Measurements from ENCODE around the gene STOM. TPM values are rescaled to one million over a fixed set of nuclear protein-coding genes. Genes with fewer than 3 reads are reported as not detected.

The STOM gene
- total RNA-seq, 2 experiments from 2014 or later: 34.7 to 44.5 TPM

DNA sequence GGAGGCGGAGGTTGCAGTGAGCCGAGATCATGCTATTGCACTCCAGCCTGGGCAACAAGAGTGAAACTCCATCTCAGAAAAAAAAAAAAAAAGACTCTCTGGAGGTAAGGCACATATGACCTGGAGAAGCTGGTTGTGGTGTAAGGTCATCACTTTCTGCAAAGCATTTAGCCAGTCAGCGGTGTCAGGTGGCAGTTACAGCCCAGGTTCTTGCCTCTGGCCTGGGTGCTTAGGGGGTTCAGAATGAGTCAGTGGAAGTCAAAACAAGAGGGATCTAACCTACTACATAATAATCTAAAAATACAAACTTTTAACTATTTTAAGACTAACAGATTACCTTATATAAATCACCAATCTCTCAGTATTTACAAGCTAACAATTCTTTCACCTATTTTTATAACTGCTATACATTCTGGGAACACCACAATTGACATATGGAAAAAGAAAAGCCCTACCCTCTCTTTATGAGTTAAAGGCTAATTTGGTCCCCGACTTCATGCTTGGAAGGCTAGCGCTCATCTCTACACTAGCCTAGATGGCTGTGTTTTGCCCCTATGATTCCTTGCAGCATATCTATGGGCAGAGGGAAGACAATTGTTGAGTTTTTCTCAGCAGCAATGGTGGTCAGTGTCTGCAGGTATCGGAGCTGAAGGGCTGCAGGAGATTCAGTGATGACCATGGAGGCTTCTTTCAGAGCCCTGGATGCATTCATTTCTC, 29.2 kb downstream of the STOM start:
- Mint-ChIP-seq H3K27ac (no peak overlapping the region), H3K4me3 (no peak overlapping the region), H3K27me3 (no peaks in the 10 kb centered on the region), H3K4me1 (peaks cover 2% of the 10 kb centered on the region), H3K9me3 (ENCODE audit: low read depth) (no peaks in the 10 kb centered on the region), H3K36me3 (ENCODE audit: low read depth) (peaks cover 3% of the 10 kb centered on the region)
- ChIA-PET POLR2A (no interaction called here), CTCF (interaction anchor here (1.0 to 2.9 kb wide), 2 partner anchors 20 to 21 kb away, joined by 3 to 20 read pairs; no protein-coding TSS in a partner anchor)
- ATAC-seq: peak; percentile 30
- no peak for DNase-seq
- intact Hi-C loops (cut with DNase I, micrococcal nuclease): no loop called here

DNA sequence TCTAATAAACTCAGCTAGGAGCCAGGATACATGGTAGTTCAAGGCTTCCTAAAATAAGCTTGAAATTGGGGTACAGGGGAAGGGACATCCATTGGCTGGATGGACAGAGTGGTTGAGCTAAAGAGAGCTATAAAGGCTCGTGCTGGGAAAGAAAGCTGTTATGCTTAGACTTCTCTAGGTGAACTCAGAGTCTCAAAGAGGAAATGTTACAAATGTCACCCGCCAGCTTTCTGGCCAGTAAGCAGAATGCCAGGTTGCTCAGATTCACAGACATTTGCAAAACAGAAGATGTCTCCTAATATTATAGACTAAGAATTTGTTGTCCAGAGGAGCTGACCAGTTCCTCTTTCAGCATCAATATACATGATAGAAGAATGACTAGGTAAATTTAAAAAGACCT, 30.6 kb downstream of the STOM start:
- H3K36me3 Mint-ChIP-seq (ENCODE audit: low read depth): peaks cover 3% of the 10 kb centered on the region
- POLR2A ChIA-PET: no interaction called here
- DNase-seq (no peak), ATAC-seq (no peak)
- H3K4me1 Mint-ChIP-seq: peaks cover 2% of the 10 kb centered on the region
- CTCF ChIA-PET: interaction anchor here (0.6 to 2.9 kb wide), 7 partner anchors 12 to 72 kb away, joined by 3 to 20 read pairs (median 3); no protein-coding TSS in a partner anchor
- H3K9me3 Mint-ChIP-seq (ENCODE audit: low read depth): no peaks in the 10 kb centered on the region
- H3K27me3 Mint-ChIP-seq: no peaks in the 10 kb centered on the region
- H3K27ac Mint-ChIP-seq: no peak overlapping the region
- intact Hi-C loops (cut with DNase I, micrococcal nuclease): no loop called here
- no peak overlapping the region for H3K4me3 Mint-ChIP-seq

DNA sequence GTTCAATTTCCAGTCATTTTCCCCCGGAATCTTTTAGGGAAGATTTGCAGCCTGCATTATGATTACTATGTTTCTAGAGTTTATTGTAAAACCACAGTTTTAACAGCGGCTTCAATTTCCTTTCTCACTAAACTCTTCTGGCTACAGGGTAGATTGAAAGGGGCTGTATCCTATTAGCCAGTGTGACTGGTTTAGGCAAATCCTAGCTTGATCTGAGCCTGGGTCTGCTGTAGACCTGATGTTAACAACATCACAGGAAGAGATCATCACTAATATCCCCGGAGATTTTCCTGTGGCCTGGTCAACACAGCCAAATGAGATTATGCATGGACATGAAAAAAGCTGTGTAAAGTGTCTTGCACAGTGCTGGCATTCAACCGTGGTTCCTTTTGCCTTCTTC, 33.4 kb downstream of the STOM start:
- Mint-ChIP-seq H3K4me3 (no peak overlapping the region), H3K9me3 (ENCODE audit: low read depth) (no peaks in the 10 kb centered on the region), H3K4me1 (no peaks in the 10 kb centered on the region), H3K27me3 (no peaks in the 10 kb centered on the region), H3K27ac (no peak overlapping the region), H3K36me3 (ENCODE audit: low read depth) (peaks cover 3% of the 10 kb centered on the region)
- no peak for DNase-seq
- intact Hi-C loops (cut with DNase I, micrococcal nuclease): no loop called here
- POLR2A ChIA-PET: no interaction called here
- CTCF ChIA-PET: no interaction called here
- ATAC-seq: no peak

DNA sequence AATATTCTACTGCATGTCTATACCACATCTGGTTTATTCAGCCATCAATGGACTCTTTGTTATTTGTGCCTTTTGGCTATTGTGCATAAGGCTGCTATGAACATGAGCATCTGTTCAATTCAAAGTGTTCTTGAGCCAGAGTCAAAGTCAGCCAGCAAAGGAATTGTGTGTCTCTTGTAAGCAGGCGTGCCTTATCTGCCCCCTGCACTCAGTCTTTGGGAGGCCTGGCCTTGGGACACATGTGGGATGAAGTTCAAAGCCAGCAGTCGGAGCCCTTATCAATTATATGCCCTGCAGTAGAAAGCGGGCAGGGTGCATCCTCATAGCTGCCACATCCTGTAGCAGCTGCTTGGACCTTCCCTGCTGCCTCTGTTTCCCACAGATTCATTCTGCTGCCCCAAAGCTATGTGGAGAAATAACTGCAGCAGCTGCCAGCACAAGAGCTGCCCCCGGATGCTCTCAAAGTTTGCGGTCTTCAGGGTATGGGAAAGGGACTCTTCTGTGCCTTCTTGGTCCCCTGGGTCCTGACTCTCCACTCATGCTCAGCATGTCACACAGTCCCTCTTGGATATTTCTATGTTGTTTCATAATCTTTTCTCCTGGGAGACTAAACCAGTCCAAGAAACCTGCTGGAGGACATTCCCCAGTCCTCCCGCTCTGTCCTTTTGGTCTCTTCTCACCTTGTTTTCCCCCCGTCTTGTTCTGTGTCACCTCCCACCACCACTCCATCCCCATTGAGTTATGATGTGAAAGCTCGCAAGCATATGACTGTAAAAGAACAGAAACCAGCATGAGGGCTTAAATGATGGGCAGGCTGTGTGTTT, 35.9 kb downstream of the STOM start:
- Mint-ChIP-seq H3K4me3 (no peak overlapping the region), H3K9me3 (ENCODE audit: low read depth) (no peaks in the 10 kb centered on the region), H3K4me1 (no peaks in the 10 kb centered on the region), H3K27ac (no peak overlapping the region), H3K36me3 (ENCODE audit: low read depth) (peaks cover 3% of the 10 kb centered on the region), H3K27me3 (no peaks in the 10 kb centered on the region)
- ChIA-PET POLR2A (no interaction called here), CTCF (interaction anchor here (0.5 to 1.1 kb wide), 3 partner anchors 14 to 595 kb away, joined by 3 read pairs; no protein-coding TSS in a partner anchor)
- ATAC-seq (no peak), DNase-seq (no peak)
- intact Hi-C loops (cut with DNase I, micrococcal nuclease): no loop called here

DNA sequence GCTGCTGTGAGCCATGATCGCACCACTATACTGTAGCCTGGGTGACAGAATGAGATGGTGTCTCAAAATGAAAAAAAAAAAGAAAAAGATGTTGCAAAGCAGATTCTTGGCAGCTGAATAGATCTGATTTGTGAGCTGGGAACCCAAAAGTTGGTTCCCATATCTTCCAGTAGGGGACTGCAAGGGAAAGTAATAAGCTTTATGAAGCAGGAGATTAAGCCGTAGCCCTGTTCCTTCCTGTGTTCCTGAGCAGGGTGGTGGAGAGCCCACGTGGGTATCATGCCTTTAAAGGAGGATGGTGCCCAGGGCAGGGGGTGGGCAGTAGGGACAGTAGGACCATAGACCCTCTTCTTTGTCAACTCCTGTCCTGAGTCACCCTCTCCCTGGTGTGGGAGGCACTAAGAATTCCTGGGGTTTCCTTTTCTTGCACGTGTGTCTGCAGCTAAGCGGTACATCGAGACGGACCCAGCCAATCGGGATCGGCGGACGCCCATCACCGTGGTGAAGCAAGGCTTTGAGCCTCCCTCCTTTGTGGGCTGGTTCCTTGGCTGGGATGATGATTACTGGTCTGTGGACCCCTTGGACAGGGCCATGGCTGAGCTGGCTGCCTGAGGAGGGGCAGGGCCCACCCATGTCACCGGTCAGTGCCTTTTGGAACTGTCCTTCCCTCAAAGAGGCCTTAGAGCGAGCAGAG, 37.9 kb downstream of the STOM start:
- Mint-ChIP-seq H3K27ac (no peak overlapping the region), H3K4me3 (no peak overlapping the region), H3K4me1 (no peaks in the 10 kb centered on the region), H3K36me3 (ENCODE audit: low read depth) (no peaks in the 10 kb centered on the region), H3K27me3 (no peaks in the 10 kb centered on the region), H3K9me3 (ENCODE audit: low read depth) (no peaks in the 10 kb centered on the region)
- POLR2A ChIA-PET: no interaction called here
- intact Hi-C loops (cut with DNase I, micrococcal nuclease): no loop called here
- DNase-seq (no peak), ATAC-seq (no peak)
- CTCF ChIA-PET: interaction anchor here (0.6 to 0.8 kb wide), 2 partner anchors 13 to 131 kb away, joined by 4 to 6 read pairs; no protein-coding TSS in a partner anchor

DNA sequence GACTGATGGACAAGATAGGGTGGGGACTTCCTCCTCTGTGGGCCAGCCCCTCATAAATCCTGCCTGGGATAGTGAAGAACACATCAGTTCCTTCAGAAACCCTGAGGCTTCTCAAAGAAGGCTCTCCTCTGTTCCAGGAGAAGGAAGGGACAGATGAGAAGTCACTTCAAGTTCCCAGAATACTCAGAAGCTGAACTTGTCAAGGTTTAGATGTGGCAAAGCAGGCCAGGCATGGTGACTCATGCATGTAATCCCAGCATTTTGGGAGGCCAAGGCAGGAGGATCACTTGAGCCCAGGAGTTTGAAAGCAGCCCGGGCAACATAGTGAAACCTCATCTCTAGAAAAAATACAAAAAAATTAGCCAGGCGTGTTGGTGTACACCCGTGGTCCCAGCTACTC, 38.5 kb downstream of the STOM start:
- H3K9me3 Mint-ChIP-seq (ENCODE audit: low read depth): no peaks in the 10 kb centered on the region
- no peak for ATAC-seq
- CTCF ChIA-PET: interaction anchor here (0.6 to 0.8 kb wide), 2 partner anchors 12 to 68 kb away, joined by 5 to 6 read pairs; no protein-coding TSS in a partner anchor

DNA sequence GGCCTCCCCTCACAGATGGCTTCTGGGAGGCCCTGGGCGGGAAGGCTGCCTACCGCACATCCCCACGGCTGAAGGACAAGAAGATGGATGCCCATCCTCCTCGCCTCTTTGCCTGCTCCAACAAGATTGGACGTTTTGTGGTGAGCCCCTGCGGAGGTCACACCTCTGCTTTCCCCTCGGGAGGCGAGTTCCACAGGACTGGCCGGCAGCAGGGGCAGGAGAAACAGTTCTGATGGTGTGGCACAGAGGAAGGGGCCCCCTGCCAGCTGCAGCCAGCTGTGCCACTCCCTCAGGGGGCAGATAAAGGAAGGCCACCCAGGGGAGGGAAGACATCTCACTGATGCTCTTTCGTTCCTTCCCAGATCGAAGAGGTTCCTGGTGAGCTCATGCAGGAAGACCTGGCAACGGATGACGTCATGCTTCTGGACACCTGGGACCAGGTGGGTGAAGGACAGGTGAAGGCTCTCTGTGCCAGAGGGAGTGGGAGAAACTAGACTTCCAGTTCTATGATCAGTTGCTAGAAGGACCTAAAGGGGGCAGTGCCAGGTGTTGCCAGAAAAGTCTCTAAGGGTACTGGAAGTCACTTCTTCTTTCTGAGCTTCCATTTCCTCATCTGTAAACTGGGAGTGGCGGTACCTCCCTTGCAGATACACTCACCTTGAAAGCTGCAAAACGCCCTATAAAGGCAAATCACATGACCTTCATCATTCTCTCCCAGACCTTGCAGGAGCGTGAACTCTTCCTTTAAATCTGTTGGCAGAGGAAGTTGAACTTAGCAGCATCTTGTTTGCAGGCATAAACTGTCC, 41.0 kb downstream of the STOM start:
- ChIA-PET POLR2A (no interaction called here), CTCF (interaction anchor here (1.2 kb wide), 1 partner anchor 9 kb away, joined by 3 read pairs; no protein-coding TSS in a partner anchor)
- H3K27ac Mint-ChIP-seq: no peak overlapping the region
- H3K4me1 Mint-ChIP-seq: no peaks in the 10 kb centered on the region
- no peak for ATAC-seq
- H3K4me3 Mint-ChIP-seq: no peak overlapping the region
- H3K36me3 Mint-ChIP-seq (ENCODE audit: low read depth): no peaks in the 10 kb centered on the region
- H3K27me3 Mint-ChIP-seq: no peaks in the 10 kb centered on the region
- intact Hi-C loops (cut with DNase I, micrococcal nuclease): no loop called here
- DNase-seq: no peak
- H3K9me3 Mint-ChIP-seq (ENCODE audit: low read depth): no peaks in the 10 kb centered on the region

More for the DNA sequence above, 38.5 kb downstream of the STOM start:
- no peak overlapping the region for H3K27ac Mint-ChIP-seq
- POLR2A ChIA-PET: interaction anchor here (0.5 kb wide), 1 partner anchor 56 kb away, joined by 3 read pairs; no protein-coding TSS in a partner anchor
- intact Hi-C loops (cut with DNase I, micrococcal nuclease): no loop called here
- no peaks in the 10 kb centered on the region for H3K27me3 Mint-ChIP-seq
- no peak for DNase-seq
- H3K4me1 Mint-ChIP-seq: no peaks in the 10 kb centered on the region
- H3K4me3 Mint-ChIP-seq: no peak overlapping the region
- H3K36me3 Mint-ChIP-seq (ENCODE audit: low read depth): no peaks in the 10 kb centered on the region

DNA sequence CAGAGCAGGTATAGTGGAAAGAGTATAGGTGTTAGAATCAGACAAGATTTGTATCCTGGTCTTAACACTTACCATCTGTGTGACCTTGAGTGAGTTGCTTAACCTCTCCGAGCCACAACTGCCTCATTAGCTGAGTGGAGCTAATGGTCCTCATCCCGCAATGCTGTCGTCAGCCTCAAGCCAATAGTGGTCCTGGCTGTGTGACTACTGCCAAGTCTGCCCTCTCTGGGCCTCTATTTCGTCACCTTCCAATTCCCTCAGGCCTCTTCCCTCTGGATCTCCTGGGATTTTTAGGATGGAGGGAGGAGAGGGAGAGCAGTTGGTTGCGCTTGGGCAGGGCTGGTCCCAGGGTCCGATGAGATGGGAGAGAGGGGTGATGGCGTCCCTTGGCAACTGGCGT, 41.6 kb downstream of the STOM start:
- no peaks in the 10 kb centered on the region for H3K4me1 Mint-ChIP-seq
- ATAC-seq: no peak
- no peak overlapping the region for H3K4me3 Mint-ChIP-seq
- intact Hi-C loops (cut with DNase I, micrococcal nuclease): no loop called here
- CTCF ChIA-PET: interaction anchor here (0.7 to 1.2 kb wide), 3 partner anchors 9 to 92 kb away, joined by 3 to 4 read pairs (median 3); no protein-coding TSS in a partner anchor
- DNase-seq: no peak
- H3K27me3 Mint-ChIP-seq: no peaks in the 10 kb centered on the region
- no peaks in the 10 kb centered on the region for H3K36me3 Mint-ChIP-seq (ENCODE audit: low read depth)
- no peak overlapping the region for H3K27ac Mint-ChIP-seq
- no peaks in the 10 kb centered on the region for H3K9me3 Mint-ChIP-seq (ENCODE audit: low read depth)
- POLR2A ChIA-PET: no interaction called here

DNA sequence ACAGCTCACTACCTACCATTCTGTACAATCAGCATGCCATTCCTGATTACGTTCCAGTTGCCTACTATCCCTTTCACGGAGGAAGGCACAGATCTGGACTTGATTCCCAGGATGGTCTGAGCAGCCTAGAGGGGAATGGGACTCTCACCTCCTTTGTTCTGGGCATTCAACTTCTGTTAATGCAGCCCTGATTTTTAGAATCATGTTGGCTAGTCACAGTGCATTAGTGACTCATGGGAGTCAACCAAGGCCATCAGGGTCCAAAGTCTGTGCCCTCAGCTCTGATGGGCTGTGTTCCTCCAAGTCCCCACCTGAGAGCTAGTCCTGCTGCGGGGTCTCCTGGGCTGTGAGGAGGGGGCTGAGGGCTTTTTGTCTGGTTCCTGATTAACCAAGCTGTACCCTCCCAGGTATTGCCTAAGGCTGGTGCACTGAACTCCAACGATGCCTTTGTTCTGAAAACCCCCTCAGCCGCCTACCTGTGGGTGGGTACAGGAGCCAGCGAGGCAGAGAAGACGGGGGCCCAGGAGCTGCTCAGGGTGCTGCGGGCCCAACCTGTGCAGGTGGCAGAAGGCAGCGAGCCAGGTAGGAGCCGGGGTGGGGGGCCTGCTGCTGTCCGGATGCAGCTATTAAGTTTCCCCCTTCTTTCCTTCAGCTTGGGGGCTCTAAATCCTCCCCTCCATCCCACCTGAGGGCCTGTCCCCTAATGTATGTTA, 43.0 kb downstream of the STOM start:
- Mint-ChIP-seq H3K27me3 (no peaks in the 10 kb centered on the region), H3K4me3 (no peak overlapping the region), H3K36me3 (ENCODE audit: low read depth) (no peaks in the 10 kb centered on the region), H3K27ac (no peak overlapping the region), H3K9me3 (ENCODE audit: low read depth) (no peaks in the 10 kb centered on the region), H3K4me1 (peaks cover 4% of the 10 kb centered on the region)
- ATAC-seq: no peak
- ChIA-PET CTCF (interaction anchor here (0.6 to 1.2 kb wide), 5 partner anchors 12 to 77 kb away, joined by 3 to 4 read pairs (median 3); no protein-coding TSS in a partner anchor), POLR2A (no interaction called here)
- DNase-seq: no peak
- intact Hi-C loops (cut with DNase I, micrococcal nuclease): no loop called here

DNA sequence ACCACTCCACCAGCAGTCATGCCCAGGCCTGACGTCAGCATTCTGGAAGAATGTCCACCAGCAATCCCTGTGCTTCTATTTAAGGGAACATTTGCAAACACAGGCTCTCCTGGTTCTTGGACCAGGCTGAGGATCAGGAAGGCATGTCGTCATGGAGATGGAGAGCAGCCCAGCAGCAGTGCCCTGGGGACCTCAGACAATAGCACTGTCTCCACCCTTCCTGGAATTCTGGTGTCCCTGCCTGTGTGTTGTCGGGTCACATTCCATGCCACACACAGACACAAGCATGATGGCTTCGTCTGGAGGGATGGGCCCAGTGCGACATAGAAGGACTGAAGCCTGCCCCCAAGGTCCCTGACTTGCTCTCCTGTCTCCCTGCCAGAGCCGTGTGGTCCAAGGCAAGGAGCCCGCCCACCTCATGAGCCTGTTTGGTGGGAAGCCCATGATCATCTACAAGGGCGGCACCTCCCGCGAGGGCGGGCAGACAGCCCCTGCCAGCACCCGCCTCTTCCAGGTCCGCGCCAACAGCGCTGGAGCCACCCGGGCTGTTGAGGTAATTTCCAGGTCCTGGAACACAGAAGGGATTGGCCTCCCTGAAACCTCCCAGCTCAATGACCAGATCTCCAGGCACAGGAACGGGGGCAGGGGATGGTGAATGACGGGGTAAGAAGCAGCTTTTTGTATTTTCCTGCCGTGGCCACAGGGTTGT, 43.8 kb downstream of the STOM start:
- intact Hi-C loops (cut with DNase I, micrococcal nuclease): no loop called here
- POLR2A ChIA-PET: interaction anchor here (0.5 kb wide), 1 partner anchor 75 kb away, joined by 3 read pairs; no protein-coding TSS in a partner anchor
- Mint-ChIP-seq H3K27me3 (no peaks in the 10 kb centered on the region), H3K27ac (no peak overlapping the region), H3K4me1 (peaks cover 6% of the 10 kb centered on the region), H3K4me3 (no peak overlapping the region), H3K36me3 (ENCODE audit: low read depth) (no peaks in the 10 kb centered on the region), H3K9me3 (ENCODE audit: low read depth) (no peaks in the 10 kb centered on the region)
- no peak for DNase-seq
- ATAC-seq: no peak
- CTCF ChIA-PET: no interaction called here

All from activated CD4-positive, alpha-beta T cell treated with anti-CD3 and anti-CD28 coated beads for 36 hours (primary cell).